Caco-2 (cell line): ENCODE results near the gene UMAD1. TPM values are rescaled to one million over a fixed set of nuclear protein-coding genes. Genes with fewer than 3 reads are reported as not detected.

ENCODE experiments used
- BruUV-seq: library from RNA; stranded (reverse); fragments of 400-500 nt; replicated peaks from 2 replicates; lab custom pipeline; 2021; lab: Mats Ljungman, UMichigan
- CTCF ChIA-PET: fragments of 300-600 bp; sonication (Branson Sonifier 250); formaldehyde crosslinking; loops from one replicate; lab custom pipeline; 2022; ENCODE audit warnings: antibody characterized with exemption; lab: Charles Lee
- POLR2A ChIA-PET: fragments of 300-600 bp; sonication (Branson Sonifier 250); formaldehyde crosslinking; loops from one replicate; lab custom pipeline; 2022; ENCODE audit warnings: antibody characterized with exemption; lab: Charles Lee
- DNase-seq, 2 experiments: peaks; one replicate each; pipeline versions ENCODE4 v3.0.0 to v3.0.0-alpha.2; 2020 to 2022
- H3K27me3 ChIP-seq: replicated peaks from 2 replicates; pipeline ENCODE4 v1.6.0; 2011; ENCODE audit warnings: low read length; ENCODE audit not compliant: control insufficient read depth, insufficient read depth
- H3K36me3 ChIP-seq: 2 replicates; pipeline ENCODE4 v1.5.1; 2011; ENCODE audit warnings: low read length; ENCODE audit not compliant: control insufficient read depth, insufficient read depth
- H3K4me1 ChIP-seq: fragments of 250-450 bp; sonication (Bioruptor Pico); 2 replicates; pipeline ENCODE4 v1.5.1; 2020; ENCODE audit warnings: mild to moderate bottlenecking
- H3K4me3 ChIP-seq: 2 replicates; pipeline ENCODE4 v1.5.1; 2011; ENCODE audit warnings: low read depth, mild to moderate bottlenecking, control low read depth, low read length
- H3K9me3 ChIP-seq: fragments of 250-450 bp; sonication (Bioruptor Pico); 2 replicates; pipeline ENCODE4 v1.5.1; 2020; ENCODE audit warnings: mild to moderate bottlenecking, moderate library complexity
- H3K27ac Mint-ChIP-seq: one replicate; pipeline ENCODE4 v1.8.0; 2022; ENCODE audit warnings: mixed read lengths; ENCODE audit not compliant: unreplicated experiment
- H3K27me3 Mint-ChIP-seq: one replicate; pipeline ENCODE4 v1.8.0; 2022; ENCODE audit warnings: mixed read lengths; ENCODE audit not compliant: insufficient read depth, unreplicated experiment
- H3K36me3 Mint-ChIP-seq: one replicate; pipeline ENCODE4 v1.8.0; 2022; ENCODE audit warnings: mild to moderate bottlenecking, mixed read lengths; ENCODE audit not compliant: insufficient read depth, unreplicated experiment
- H3K4me1 Mint-ChIP-seq: one replicate; pipeline ENCODE4 v1.8.0; 2022; ENCODE audit warnings: low read depth, mixed read lengths; ENCODE audit not compliant: unreplicated experiment
- H3K4me3 Mint-ChIP-seq: one replicate; pipeline ENCODE4 v1.8.0; 2022; ENCODE audit warnings: mild to moderate bottlenecking, moderate library complexity, mixed read lengths; ENCODE audit not compliant: unreplicated experiment
- H3K9me3 Mint-ChIP-seq: one replicate; pipeline ENCODE4 v1.8.0; 2022; ENCODE audit warnings: mixed read lengths; ENCODE audit not compliant: unreplicated experiment
- intact Hi-C: fragments of 100-400 bp; cut with micrococcal nuclease; formaldehyde crosslinking; loops from one replicate; pipeline ENCODE4 v1.10.0; 2022; ENCODE audit not compliant: unreplicated experiment
- total RNA-seq: library from RNA; stranded (reverse); gene quantifications from 2 replicates; pipeline ENCODE4 v1.2.3, GENCODE V29; 2022
- TF ChIP-seq, protein P1 (sequence below), 2 experiments: fragments of 200-600 bp in 1 of 2; IDR thresholded peaks; 1 replicate in 1 of 2; 2 replicates in 1 of 2; pipeline versions ENCODE4 v1.5.1 to v1.8.0; 2011 to 2022; ENCODE audit warnings: antibody characterized with exemption in 1 of 2, control low read depth in 1 of 2, inconsistent platforms in 1 of 2, low read depth in 1 of 2, low read length in 1 of 2, mild to moderate bottlenecking in 1 of 2, moderate library complexity in 1 of 2; ENCODE audit not compliant: insufficient read depth in 1 of 2, severe bottlenecking in 1 of 2, unreplicated experiment in 1 of 2

The UMAD1 gene
- total RNA-seq, 1 experiment from 2014 or later, result 20.0 TPM

GRCh38 chr7:7720193-7720592 is 79.6 kb downstream of the UMAD1 start:
- H3K9me3 ChIP-seq, result no peaks in the 10 kb centered on the region
- Mint-ChIP-seq H3K27ac (no peak overlapping the region), H3K27me3 (no peaks in the 10 kb centered on the region), H3K4me3 (no peak overlapping the region), H3K9me3 (no peaks in the 10 kb centered on the region), H3K4me1 (no peaks in the 10 kb centered on the region), H3K36me3 (no peaks in the 10 kb centered on the region)
- no peak overlapping the region for H3K4me3 ChIP-seq
- no peaks in the 10 kb centered on the region for H3K4me1 ChIP-seq
- H3K27me3 ChIP-seq, result no peaks in the 10 kb centered on the region
- BruUV-seq, result no TSS peak
- TF ChIP-seq, protein P1, sequence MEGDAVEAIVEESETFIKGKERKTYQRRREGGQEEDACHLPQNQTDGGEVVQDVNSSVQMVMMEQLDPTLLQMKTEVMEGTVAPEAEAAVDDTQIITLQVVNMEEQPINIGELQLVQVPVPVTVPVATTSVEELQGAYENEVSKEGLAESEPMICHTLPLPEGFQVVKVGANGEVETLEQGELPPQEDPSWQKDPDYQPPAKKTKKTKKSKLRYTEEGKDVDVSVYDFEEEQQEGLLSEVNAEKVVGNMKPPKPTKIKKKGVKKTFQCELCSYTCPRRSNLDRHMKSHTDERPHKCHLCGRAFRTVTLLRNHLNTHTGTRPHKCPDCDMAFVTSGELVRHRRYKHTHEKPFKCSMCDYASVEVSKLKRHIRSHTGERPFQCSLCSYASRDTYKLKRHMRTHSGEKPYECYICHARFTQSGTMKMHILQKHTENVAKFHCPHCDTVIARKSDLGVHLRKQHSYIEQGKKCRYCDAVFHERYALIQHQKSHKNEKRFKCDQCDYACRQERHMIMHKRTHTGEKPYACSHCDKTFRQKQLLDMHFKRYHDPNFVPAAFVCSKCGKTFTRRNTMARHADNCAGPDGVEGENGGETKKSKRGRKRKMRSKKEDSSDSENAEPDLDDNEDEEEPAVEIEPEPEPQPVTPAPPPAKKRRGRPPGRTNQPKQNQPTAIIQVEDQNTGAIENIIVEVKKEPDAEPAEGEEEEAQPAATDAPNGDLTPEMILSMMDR (IDR thresholded peaks at IDR 0.05; ENCODE audit: insufficient read depth in 1 of 2, low read depth in 1 of 2, low read length in 1 of 2, severe bottlenecking in 1 of 2, unreplicated experiment in 1 of 2), result no peak
- intact Hi-C loops, result no loop called here
- ChIA-PET POLR2A (no interaction called here), CTCF (no interaction called here)
- no peaks in the 10 kb centered on the region for H3K36me3 ChIP-seq
- no peak for DNase-seq

GRCh38 chr7:7720750-7721621 is 80.4 kb downstream of the UMAD1 start:
- Histone ChIP-seq H3K36me3 (no peaks in the 10 kb centered on the region), H3K4me3 (no peak overlapping the region), H3K4me1 (no peaks in the 10 kb centered on the region), H3K9me3 (no peaks in the 10 kb centered on the region), H3K27me3 (no peaks in the 10 kb centered on the region)
- DNase-seq, result no peak
- TF ChIP-seq, protein P1 (IDR thresholded peaks at IDR 0.05; ENCODE audit: insufficient read depth in 1 of 2, low read depth in 1 of 2, low read length in 1 of 2, severe bottlenecking in 1 of 2, unreplicated experiment in 1 of 2), result no peak
- ChIA-PET POLR2A (no interaction called here), CTCF (interaction anchor here (0.8 kb wide), 1 partner anchor 18 kb away, joined by 3 read pairs; no protein-coding TSS in a partner anchor)
- no TSS peak for BruUV-seq
- H3K27ac Mint-ChIP-seq, result no peak overlapping the region
- H3K4me3 Mint-ChIP-seq, result no peak overlapping the region
- H3K4me1 Mint-ChIP-seq, result no peaks in the 10 kb centered on the region
- intact Hi-C loops, result no loop called here
- H3K9me3 Mint-ChIP-seq, result peaks cover 6% of the 10 kb centered on the region
- no peaks in the 10 kb centered on the region for H3K27me3 Mint-ChIP-seq
- H3K36me3 Mint-ChIP-seq, result no peaks in the 10 kb centered on the region

DNA sequence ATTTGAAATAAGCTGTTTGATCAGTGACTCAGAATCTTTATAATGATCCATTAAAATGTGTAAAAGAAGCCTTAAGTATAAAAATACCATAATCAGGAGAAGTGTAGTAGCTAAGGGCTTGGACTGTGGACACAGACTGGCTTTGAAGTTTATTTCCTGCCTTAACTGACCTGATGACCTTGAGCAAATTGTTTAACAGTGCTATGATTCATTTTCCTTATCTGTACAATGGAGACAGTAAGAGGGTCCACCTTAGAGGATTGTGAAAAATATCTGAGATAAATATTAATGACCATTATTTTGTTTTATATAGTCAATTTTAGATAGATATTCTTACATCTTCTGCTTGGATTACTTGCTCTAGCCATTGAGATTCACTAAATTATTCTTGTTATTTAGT is 91.2 kb downstream of the UMAD1 start:
- no peak for DNase-seq
- Mint-ChIP-seq H3K4me3 (no peak overlapping the region), H3K4me1 (peaks cover 7% of the 10 kb centered on the region), H3K9me3 (no peaks in the 10 kb centered on the region), H3K36me3 (no peaks in the 10 kb centered on the region), H3K27me3 (no peaks in the 10 kb centered on the region), H3K27ac (no peak overlapping the region)
- Histone ChIP-seq H3K4me1 (peaks cover 25% of the 10 kb centered on the region), H3K4me3 (no peak overlapping the region), H3K27me3 (no peaks in the 10 kb centered on the region), H3K9me3 (no peaks in the 10 kb centered on the region), H3K36me3 (no peaks in the 10 kb centered on the region)
- CTCF ChIA-PET, result no interaction called here
- TF ChIP-seq, protein P1 (IDR thresholded peaks at IDR 0.05; ENCODE audit: insufficient read depth in 1 of 2, low read depth in 1 of 2, low read length in 1 of 2, severe bottlenecking in 1 of 2, unreplicated experiment in 1 of 2), result no peak
- intact Hi-C loops, result loop anchor here (5.0 kb wide), 1 partner anchor 49 kb away; no protein-coding TSS in a partner anchor
- POLR2A ChIA-PET, result no interaction called here
- BruUV-seq, result no TSS peak
